COLO668 (cell line): ENCODE data around the gene TRAF3IP1.
"Not testable (repeated sequence)": the region's sequence is repeated elsewhere in the genome, so short reads cannot be mapped to it uniquely, and the experiment has no call there.

ENCODE experiments used
- DNase-seq: peaks from one replicate; lab custom pipeline; 2025; ENCODE audit not compliant: unreplicated experiment; lab: John Stamatoyannopoulos, UW

Gene TRAF3IP1

GRCh38 chr2:238404406-238405216 lies 84.3 kb downstream of the TRAF3IP1 start:
- no peak for DNase-seq

- DNase-seq: not testable (repeated sequence)
Measured at GRCh38 chr2:238405217-238405555, 84.9 kb downstream of the TRAF3IP1 start.

GRCh38 chr2:238406221-238406997 lies 86.1 kb downstream of the TRAF3IP1 start:
- no peak for DNase-seq

GRCh38 chr2:238406998-238407285 lies 86.6 kb downstream of the TRAF3IP1 start:
- no peak for DNase-seq

GRCh38 chr2:238407566-238407965 lies 87.2 kb downstream of the TRAF3IP1 start:
- peak; percentile 36 for DNase-seq

- DNase-seq: no peak
Measured at GRCh38 chr2:238408615-238409340, 88.5 kb downstream of the TRAF3IP1 start.

- no peak for DNase-seq
Measured at GRCh38 chr2:238409341-238410199, 89.3 kb downstream of the TRAF3IP1 start.

GRCh38 chr2:238412067-238412767 lies 91.9 kb downstream of the TRAF3IP1 start:
- no peak for DNase-seq

- no peak for DNase-seq
Measured at GRCh38 chr2:238413368-238413767, 93.0 kb downstream of the TRAF3IP1 start.

GRCh38 chr2:238415036-238415764 lies 94.9 kb downstream of the TRAF3IP1 start:
- peak; percentile 21 for DNase-seq

- DNase-seq: no peak
Measured at GRCh38 chr2:238415893-238416292, 95.6 kb downstream of the TRAF3IP1 start.

- DNase-seq: no peak
Measured at GRCh38 chr2:238418196-238418998, 98.1 kb downstream of the TRAF3IP1 start.

GRCh38 chr2:238418999-238419546 lies 98.8 kb downstream of the TRAF3IP1 start:
- no peak for DNase-seq

- DNase-seq: no peak
Measured at GRCh38 chr2:238420442-238420841, 100.1 kb downstream of the TRAF3IP1 start.

- DNase-seq: no peak
Measured at GRCh38 chr2:238420878-238421694, 100.8 kb downstream of the TRAF3IP1 start.

GRCh38 chr2:238421695-238422035 lies 101.3 kb downstream of the TRAF3IP1 start:
- DNase-seq: no peak

GRCh38 chr2:238422285-238422684 lies 102.0 kb downstream of the TRAF3IP1 start:
- DNase-seq: no peak

GRCh38 chr2:238422940-238423339 lies 102.6 kb downstream of the TRAF3IP1 start:
- no peak for DNase-seq
